Measurements from ENCODE around the gene HECW1.
"Not testable (repeated sequence)": the region's sequence is repeated elsewhere in the genome, so short reads cannot be mapped to it uniquely, and the experiment has no call there.

Gene HECW1

DNA sequence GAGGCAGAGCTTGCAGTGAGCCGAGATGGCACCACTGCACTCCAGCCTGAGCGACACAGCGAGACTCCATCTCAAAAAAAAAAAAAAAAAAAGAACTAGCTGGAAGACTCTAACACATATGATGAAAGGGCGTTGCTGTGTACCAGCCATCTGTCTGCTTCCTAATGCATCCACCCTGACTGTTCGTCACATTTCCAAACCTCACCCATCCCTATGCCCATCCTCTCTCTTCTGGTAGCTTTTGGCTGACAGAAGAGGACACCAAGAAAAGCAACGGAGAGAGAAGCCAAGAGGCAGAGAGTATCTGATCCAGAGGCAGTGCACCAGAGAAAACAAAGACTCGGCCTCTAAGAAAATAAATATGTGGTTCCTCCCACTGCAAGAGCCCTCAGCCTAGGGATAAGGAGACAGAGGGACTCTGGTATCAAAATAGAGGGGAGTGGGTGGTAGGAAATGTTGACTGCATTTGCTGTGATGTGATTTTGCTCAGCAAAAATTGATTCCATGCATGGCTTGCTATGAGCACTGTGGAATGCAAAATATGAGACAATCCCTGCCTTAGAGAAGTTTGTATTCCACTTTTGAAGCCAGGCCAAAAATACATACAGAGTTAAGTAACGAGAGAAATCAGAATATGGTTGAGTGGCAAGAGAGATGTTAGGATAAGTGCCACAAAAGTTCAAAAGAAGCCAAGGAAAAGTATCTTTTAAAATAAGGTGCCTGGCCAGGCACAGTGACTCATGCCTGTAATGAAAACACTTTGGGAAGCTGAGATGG, 369.6 kb downstream of the HECW1 start:
- DNase-seq = no peak

DNA sequence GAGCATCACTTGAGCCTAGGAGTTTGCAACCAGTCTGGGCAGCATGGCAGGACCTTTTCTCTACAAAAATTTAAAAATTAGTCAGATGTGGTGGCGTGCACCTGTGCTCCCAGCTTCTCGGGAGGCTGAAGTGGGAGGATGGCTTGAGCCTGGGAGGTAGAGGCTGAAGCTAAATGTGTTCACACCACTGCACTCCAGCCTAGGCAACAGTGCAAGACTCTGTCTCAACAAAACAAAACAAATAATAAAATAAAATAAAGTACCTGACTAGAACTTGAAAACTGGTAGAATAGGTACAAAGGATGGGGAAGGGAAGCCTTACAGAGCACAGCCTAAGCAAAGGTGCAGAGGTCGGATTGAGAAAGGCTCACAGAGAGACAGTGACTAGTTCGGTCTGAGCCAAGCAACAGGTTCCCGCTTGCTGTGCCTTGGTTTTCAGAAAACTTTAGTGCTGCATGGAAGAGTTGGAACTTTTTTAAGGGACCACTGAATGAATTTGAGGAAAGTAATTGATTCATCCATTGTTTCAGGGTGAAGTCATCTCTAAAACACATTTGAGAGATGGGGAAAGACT, 370.3 kb downstream of the HECW1 start:
- no peak for DNase-seq

- no peak for DNase-seq
Observed at GRCh38 chr7:43484678-43485395, 372.4 kb downstream of the HECW1 start.

- no peak for DNase-seq
Observed at GRCh38 chr7:43485580-43485979, 373.1 kb downstream of the HECW1 start.

GRCh38 chr7:43486008-43486407, 373.6 kb downstream of the HECW1 start:
- not testable (repeated sequence) for DNase-seq

- no peak for DNase-seq
Observed at GRCh38 chr7:43486634-43487033, 374.2 kb downstream of the HECW1 start.

DNA sequence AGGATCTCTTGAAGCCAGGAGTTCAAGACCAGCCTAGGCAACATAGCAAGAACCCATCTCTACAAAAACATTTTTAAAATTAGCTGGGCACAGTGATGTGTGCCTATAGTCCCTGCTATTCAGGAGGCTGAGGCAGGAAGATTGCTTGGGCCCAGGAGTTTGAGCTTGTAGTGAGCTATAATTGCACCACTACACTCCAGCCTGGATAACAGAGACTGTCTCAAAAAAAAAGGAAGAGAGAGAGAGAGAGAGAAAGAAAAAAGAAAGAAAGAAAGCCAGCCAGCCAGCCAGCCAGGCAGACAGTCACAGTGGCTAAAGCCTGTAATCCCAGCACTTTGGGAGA, 375.3 kb downstream of the HECW1 start:
- DNase-seq = no peak

DNA sequence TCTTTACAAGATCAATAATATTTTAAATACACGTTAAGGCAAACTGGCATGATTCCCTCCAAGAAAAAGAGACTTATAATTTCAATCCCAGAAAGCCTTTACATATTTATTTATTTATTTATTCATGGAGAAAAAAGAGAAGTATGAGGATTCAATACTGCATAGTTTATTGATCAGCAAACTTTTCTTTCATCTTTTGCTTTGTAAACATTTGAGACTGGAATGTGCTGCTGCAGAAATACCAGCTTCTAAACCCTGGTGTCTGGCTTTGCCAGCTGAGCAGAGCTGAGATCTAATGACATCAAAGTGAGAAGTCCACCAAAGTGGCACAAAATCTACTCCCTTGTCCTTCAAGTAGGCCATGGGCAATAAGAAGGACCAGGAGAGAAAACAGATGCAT, 376.8 kb downstream of the HECW1 start:
- DNase-seq = no peak

DNA sequence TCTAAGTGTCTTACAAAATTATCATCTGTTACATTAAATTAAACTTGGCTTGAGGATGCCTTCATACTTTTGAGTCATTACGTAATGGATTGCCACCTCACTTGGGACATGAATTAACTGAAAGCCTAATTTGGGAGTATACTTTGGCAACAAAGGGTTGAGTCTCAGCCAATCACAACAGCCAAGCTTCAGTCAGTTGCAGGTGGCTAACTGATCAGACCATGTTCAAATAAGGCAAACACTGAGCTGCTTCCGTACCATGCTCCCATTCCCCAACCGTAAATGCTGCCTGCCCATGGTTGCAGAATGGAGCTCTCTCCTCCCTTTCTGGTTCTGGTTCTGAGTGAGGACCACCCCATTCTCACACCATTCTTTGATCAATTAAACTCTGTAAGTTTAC, 377.6 kb downstream of the HECW1 start:
- DNase-seq = no peak

DNA sequence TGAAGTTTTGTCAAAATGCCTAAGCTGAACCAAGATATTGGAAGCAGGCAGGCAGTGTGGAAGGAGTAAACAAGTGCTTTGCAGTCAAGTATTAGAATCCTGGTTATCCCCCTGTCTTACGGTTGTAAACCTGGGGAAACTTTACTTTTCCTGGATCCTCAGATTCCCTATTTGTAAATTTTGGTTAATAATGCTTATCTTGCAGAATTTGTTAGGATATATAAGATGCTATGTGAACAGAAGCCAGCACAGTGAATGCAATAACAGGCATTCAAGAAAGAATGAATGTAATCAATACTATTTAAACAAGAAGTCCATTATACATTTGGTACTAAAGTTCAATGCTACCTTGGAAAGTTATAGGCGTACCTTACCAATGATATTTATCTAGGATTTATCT, 378.7 kb downstream of the HECW1 start:
- DNase-seq = no peak

DNA sequence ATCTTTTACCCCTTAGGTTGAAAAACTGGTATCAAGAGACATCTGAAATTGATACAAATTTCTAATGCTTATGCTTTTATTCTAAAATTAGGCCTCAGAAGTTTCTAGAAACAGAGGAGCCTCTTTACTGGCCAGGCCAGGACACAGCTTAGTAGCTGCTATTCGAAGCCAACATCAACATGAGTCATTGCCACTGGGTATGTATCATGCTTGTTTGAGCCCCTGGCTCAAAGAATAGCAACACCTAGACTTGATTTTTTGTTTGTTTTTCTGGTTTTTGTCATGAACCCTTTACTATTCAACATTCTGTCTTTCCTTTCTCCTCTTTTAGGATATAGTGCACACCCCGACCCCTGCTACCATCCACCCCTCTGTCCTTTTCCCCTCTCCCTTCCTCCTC, 379.5 kb downstream of the HECW1 start:
- no peak for DNase-seq

GRCh38 chr7:43492896-43493295, 380.4 kb downstream of the HECW1 start:
- no peak for DNase-seq

DNA sequence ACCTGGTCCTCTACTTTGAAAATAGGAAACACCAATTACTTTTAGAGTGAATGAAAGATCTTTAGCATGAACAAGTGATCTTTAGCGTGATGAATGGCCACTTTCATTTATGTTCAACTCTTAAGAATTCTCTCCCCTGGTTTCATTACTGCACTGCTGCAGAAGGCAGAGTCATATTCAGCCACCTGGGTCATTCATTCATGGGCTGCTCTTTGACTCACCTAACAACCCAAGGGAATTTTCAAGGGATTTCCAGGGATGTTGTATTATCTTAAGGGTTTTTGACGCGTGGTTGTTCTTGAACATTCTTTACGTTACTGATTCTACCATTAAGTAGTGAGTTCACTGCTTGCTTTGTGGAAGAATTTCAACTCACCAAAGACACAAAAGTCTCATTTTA, 383.1 kb downstream of the HECW1 start:
- DNase-seq = no peak

DNA sequence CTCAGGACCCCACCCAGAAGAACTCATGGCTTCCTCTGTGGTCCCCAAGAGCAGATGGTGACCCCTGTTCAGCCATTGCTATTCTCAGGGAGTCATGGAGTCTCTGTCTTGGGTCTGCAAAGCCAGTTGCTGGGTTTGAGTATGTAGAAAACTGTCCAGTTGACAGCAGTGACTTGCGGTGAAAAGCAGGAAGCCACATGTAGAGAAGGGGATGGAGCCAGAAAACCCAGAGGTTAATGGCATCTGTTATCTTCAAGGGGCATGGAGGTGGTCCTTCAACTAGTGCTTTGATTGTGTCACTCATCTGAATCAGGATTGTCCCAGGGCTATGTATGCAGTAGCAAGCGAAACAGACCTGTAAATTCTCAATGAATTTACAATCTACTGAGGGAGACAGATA, 384.1 kb downstream of the HECW1 start:
- DNase-seq = no peak

DNA sequence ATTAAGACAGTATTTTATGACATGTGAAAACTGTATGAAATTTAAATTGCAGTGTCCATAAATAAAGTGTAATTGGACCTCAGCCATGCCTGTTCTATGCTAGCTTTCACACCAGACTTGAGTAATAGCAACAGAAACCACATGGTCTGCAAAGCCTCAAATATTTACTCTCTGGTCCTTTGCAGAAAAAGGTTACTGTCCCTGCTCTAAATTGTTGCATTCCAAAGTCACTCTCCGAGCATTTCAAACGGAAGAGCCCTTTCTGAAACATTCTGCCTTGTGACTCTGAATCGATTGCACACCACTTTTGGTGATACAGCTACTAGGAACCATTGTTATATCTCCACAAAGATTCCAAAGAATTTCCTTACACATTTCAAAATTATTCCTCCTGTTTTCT, 389.4 kb downstream of the HECW1 start:
- DNase-seq = no peak

DNA sequence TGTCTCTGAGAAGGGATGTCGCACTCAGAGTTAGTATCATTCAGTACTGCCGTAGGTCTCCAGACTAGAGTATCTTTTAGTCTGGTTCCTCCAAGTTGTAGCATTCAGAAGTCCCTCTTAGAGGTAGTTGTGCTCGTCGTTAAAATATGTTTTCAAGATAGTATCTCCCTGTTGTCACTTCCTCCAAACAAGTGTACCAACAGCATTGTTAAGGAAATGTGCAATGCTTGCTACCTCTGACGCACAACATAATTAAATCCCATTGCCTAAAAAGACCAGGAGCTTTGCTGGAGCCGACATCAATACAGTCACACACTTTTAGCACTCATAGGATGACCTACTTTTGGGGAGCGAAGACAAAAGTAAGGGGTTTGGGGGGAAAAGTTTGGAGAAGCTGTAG, 390.5 kb downstream of the HECW1 start:
- no peak for DNase-seq

- DNase-seq = no peak
Observed at GRCh38 chr7:43505412-43505811, 393.0 kb downstream of the HECW1 start.

GRCh38 chr7:43506460-43506859, 394.0 kb downstream of the HECW1 start:
- DNase-seq = no peak

GRCh38 chr7:43508461-43508860, 396.0 kb downstream of the HECW1 start:
- no peak for DNase-seq

GRCh38 chr7:43509906-43510305, 397.5 kb downstream of the HECW1 start:
- DNase-seq = no peak

DNA sequence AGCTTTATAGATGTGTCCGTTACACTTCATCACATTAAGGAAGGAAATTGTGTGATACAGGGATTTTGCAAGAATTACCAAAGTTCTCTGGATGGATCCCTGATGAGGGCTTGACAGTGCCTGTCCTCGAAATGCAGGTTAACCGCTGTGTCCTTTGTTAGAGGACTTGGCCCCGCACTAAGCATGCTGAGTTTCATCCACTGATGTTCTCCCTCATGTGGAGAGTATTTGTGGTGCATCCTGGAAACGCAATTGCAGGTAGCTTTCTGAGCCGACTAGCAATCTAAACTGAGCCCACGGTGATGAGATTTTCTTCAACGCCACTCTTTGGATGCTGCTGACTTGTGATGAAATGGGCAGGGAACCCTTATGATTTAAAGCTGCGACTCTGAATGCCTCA, 398.6 kb downstream of the HECW1 start:
- DNase-seq = no peak

- DNase-seq = no peak
Observed at GRCh38 chr7:43511769-43512515, 399.5 kb downstream of the HECW1 start.

DNA sequence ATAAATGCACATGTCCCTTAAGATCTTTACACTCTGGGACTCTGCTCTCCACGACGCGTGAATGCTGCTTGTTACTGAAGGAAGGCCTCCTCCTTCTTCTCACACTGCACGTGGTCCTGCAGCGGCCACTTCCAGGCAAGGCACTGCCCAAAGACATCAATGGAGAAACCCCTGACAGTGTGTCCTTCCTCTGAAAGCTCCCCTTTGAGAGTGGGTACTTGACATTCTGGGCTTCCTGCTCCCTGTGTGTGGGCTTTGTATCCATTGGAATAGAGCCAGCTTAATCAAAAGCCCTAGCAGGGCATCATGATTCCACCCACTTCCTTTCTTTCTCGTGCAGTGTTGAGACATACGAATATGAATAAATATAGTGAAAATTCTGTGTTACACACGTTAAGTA, 400.8 kb downstream of the HECW1 start:
- DNase-seq = no peak

Measured in 8988T (cell line).